Testis (tissue), 3 donors: ENCODE measurements around the gene DNAJC18. TPM values are rescaled to one million over a fixed set of nuclear protein-coding genes. Genes with fewer than 3 reads are reported as not detected.

ENCODE experiments used
- DNase-seq: peaks from one replicate; pipeline ENCODE4 v3.0.0-alpha.2; 2019
- H3K27ac ChIP-seq, 2 donors: fragments of 200-600 bp; sonication (generic); one replicate each; pipeline ENCODE4 v1.5.1; 2019
- H3K27me3 ChIP-seq: fragments of 200-600 bp; sonication (generic); one replicate; pipeline ENCODE4 v1.5.1; 2019
- H3K36me3 ChIP-seq: fragments of 200-600 bp; sonication (generic); one replicate; pipeline ENCODE4 v1.5.1; 2017; ENCODE audit warnings: low read depth; ENCODE audit errors: missing control alignments
- H3K4me1 ChIP-seq: fragments of 200-600 bp; sonication (generic); one replicate; pipeline ENCODE4 v1.5.1; 2019
- H3K4me3 ChIP-seq, 2 donors: fragments of 200-600 bp; sonication (generic); one replicate each; pipeline ENCODE4 v1.5.1; 2017 to 2019
- H3K9me3 ChIP-seq: fragments of 200-600 bp; sonication (generic); one replicate; pipeline ENCODE4 v1.5.1; 2017
- POLR2A ChIP-seq: fragments of 450-650 bp; IDR thresholded peaks from one replicate; pipeline ENCODE4 v1.6.1; 2017; ENCODE audit warnings: antibody characterized with exemption, mild to moderate bottlenecking, moderate library complexity
- WGBS, 2 donors: methylation state at CpG; one replicate each; pipeline ENCODE4 v1.1.5; 2018; 5-methylcytosine and 5-hydroxymethylcytosine counted together
- intact Hi-C: fragments of 100-400 bp; cut with DNase I; formaldehyde crosslinking; loops from one replicate; pipeline ENCODE4 v1.15.1; 2023; ENCODE audit warnings: low total_unique reads
- polyA plus RNA-seq: library from polyadenylated mRNA; stranded (reverse); fragments of 350-450 nt; fragmentation: Illumina TruSeq; extraction: RNeasy Lipid Tissue Mini Kit (QIAGEN cat#74804); gene quantifications from one replicate; pipeline ENCODE4 v1.2.3, GENCODE V29; 2014; ENCODE audit warnings: low read depth, low replicate concordance; ENCODE audit not compliant: insufficient read depth
- total RNA-seq, 2 donors: library from RNA; depleted of rRNA; stranded (reverse); fragments of >200 nt; gene quantifications; one replicate each; pipeline ENCODE4 v1.2.3, GENCODE V29; 2016
- TF ChIP-seq, protein P1 (sequence below), 3 experiments: fragments of 450-650 bp in 2 of 3; fragments of 200-600 bp in 1 of 3; sonication (generic) in 1 of 3; IDR thresholded peaks; one replicate each; pipeline ENCODE4 v1.5.1; 2016 to 2019; ENCODE audit warnings: antibody characterized with exemption in 3 of 3, mild to moderate bottlenecking in 2 of 3, moderate library complexity in 1 of 3

Gene DNAJC18
- total and polyA plus RNA-seq, 3 donors from 2014 or later = 45.0 to 283 (median 98.3) TPM

- Histone ChIP-seq H3K4me1 (no peaks in the 10 kb centered on the region), H3K27me3 (no peaks in the 10 kb centered on the region), H3K27ac (no peak overlapping the region), H3K9me3 (no peaks in the 10 kb centered on the region), H3K36me3 (no peaks in the 10 kb centered on the region), H3K4me3 (no peak overlapping the region)
- no peak for DNase-seq
- intact Hi-C loops = no loop called here
- WGBS, 2 donors = 88 to 91% methylated on average over 14 to 15 of the region's 15 CpGs
- TF ChIP-seq, protein P1, sequence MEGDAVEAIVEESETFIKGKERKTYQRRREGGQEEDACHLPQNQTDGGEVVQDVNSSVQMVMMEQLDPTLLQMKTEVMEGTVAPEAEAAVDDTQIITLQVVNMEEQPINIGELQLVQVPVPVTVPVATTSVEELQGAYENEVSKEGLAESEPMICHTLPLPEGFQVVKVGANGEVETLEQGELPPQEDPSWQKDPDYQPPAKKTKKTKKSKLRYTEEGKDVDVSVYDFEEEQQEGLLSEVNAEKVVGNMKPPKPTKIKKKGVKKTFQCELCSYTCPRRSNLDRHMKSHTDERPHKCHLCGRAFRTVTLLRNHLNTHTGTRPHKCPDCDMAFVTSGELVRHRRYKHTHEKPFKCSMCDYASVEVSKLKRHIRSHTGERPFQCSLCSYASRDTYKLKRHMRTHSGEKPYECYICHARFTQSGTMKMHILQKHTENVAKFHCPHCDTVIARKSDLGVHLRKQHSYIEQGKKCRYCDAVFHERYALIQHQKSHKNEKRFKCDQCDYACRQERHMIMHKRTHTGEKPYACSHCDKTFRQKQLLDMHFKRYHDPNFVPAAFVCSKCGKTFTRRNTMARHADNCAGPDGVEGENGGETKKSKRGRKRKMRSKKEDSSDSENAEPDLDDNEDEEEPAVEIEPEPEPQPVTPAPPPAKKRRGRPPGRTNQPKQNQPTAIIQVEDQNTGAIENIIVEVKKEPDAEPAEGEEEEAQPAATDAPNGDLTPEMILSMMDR (IDR thresholded peaks at IDR 0.05) = no peak
- no peak for TF ChIP-seq POLR2A
Measured at GRCh38 chr5:139472386-139473030, 33.2 kb upstream of the DNAJC18 start.

DNA sequence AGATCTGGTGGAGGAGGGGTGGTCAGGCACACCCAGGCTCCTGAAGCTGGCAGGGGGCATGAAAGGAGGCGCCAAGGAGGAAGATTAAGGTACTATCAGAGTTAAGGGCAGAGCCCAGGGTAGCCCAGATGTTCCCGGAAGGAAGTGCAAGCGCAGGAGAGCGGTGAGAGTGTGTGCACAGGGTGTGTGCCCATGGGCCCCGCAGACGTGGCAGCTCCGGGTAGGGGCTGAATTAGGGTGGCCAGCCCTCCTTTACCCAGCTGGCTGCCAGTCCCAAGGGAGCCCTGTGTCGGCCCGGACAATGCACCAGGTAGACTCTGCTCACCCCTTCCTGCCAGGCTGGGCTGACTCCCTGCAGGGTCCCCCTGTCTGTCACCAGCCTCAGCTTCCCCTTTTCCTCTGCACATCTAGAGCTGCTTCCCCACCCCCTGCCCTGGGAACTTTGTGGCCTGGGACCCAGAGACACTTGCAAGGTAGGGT, 31.5 kb upstream of the DNAJC18 start, which contains the start of gene SMIM33:
Gene SMIM33, plus strand, starts transcription at position 184 of the 480 bp plus-strand sequence. Its CDS starts 118 bp downstream, at position 302.
- no peaks in the 10 kb centered on the region for H3K27me3 ChIP-seq
- H3K9me3 ChIP-seq = no peaks in the 10 kb centered on the region
- 73 to 78% methylated on average over 9 of the region's 9 CpGs for WGBS, 2 donors
- no peak within 1 kb of the TSS for H3K27ac ChIP-seq
- no peak for TF ChIP-seq POLR2A
- TF ChIP-seq, protein P1 (IDR thresholded peaks at IDR 0.05) = no peak
- no peaks in the 10 kb centered on the region for H3K36me3 ChIP-seq
- no peaks in the 10 kb centered on the region for H3K4me1 ChIP-seq
- H3K4me3 ChIP-seq = no peak within 1 kb of the TSS
- intact Hi-C loops = no loop called here
- DNase-seq = no peak

GRCh38 chr5:139468421-139468931, 29.2 kb upstream of the DNAJC18 start:
- no peak for DNase-seq
- Histone ChIP-seq H3K4me1 (no peaks in the 10 kb centered on the region), H3K27ac (no peak overlapping the region), H3K4me3 (no peak overlapping the region), H3K9me3 (no peaks in the 10 kb centered on the region), H3K27me3 (no peaks in the 10 kb centered on the region), H3K36me3 (no peaks in the 10 kb centered on the region)
- intact Hi-C loops = no loop called here
- WGBS, 2 donors = 84 to 88% methylated on average over 8 of the region's 8 CpGs
- TF ChIP-seq, protein P1 (IDR thresholded peaks at IDR 0.05) = no peak

DNA sequence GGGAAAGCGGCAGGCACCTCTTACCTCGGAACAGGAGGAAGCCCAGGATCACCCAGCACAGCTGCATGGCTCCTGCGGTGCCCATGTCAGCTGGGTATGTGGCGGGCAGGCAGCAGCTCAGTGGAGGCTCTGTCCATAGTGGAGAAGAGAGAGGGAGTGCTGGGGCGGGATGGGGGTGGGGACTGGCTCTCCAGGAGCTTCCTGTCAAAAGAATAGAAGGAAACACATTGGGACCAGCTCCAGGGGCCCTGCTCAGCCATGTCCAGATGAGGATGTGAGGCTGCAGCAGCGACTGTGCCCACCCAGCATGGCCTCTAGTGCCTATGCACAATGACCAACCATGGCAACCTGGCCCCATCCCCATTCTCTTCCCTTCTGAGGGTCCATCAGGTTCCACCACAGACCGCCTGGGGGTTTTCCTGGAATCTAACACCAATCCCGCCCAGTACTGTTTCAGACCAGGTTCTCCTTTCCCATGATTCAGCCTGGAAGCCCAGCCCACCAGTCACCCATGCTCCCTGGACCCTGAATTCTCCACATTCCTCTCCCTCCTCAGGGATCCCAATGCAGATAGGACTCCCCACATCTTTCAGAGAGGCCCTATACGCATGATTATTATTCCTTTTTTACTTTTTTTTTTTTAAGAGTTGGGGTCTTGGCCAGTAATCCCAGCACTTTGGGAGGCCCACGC, 23.4 kb upstream of the DNAJC18 start, which contains the start of gene ECSCR:
Gene ECSCR, minus strand, starts transcription at position 158 of the 691 bp plus-strand sequence. Its CDS starts 73 bp downstream, at position 85.
- Histone ChIP-seq H3K27me3 (no peaks in the 10 kb centered on the region), H3K9me3 (no peaks in the 10 kb centered on the region), H3K4me1 (no peaks in the 10 kb centered on the region), H3K27ac (no peak within 1 kb of the TSS), H3K4me3 (no peak within 1 kb of the TSS), H3K36me3 (no peaks in the 10 kb centered on the region)
- no peak for DNase-seq
- 79 to 84% methylated on average over 8 to 10 of the region's 10 CpGs for WGBS, 2 donors
- TF ChIP-seq, protein P1 (IDR thresholded peaks at IDR 0.05) = no peak
- no peak for TF ChIP-seq POLR2A
- intact Hi-C loops = no loop called here
